HG02623 (cell line): ENCODE results near the gene PLEKHH3.
A peak's percentile ranks its signal among the peaks of the same experiment; 100 is the strongest.

Source experiments
- ATAC-seq: cut with Tn5 transposase; IDR thresholded peaks from one replicate; pipeline ENCODE4 v1.9.1; 2021; ENCODE audit warnings: moderate library complexity; ENCODE audit not compliant: unreplicated experiment

PLEKHH3 gene

GRCh38 chr17:42687707-42688320 is 11.0 kb upstream of the PLEKHH3 start:
- ATAC-seq: no peak

- no peak for ATAC-seq
These were observed 9.8 kb upstream of the PLEKHH3 start for GRCh38 chr17:42686520-42687128.

GRCh38 chr17:42685831-42686230 is 9.0 kb upstream of the PLEKHH3 start:
- no peak for ATAC-seq

GRCh38 chr17:42684929-42685556 is 8.2 kb upstream of the PLEKHH3 start:
- ATAC-seq: no peak

DNA sequence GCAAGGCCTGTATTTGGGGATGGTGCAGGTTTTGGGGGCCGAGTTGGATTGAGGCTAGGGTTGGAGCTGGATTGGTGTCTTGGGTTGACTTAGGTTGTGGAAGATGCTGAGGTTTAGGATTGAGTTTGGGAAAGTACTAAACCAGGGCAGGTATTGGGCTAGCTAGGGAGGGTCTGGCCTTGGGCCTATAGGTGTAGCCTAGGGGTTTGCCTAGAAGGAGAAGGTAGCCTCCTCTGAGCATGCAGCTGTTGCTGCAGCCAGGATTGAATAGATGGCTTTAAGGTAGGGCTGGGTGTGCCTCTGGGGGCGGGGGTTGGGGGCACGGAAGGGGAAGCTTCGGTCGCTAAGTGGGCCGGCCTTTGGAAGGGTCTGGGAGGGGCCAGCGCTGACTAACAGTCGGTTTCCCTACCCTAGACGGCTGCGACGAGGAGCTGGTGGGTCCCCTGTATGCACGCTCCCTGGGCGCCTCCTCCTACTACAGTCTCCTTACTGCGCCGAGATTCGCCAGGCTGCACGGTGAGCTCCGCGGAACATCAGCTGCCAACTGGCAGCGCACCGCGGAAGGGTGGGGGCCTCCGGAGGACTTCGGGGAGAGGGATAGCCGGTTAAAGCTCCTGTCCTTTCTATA is 6.7 kb upstream of the PLEKHH3 start:
- no peak for ATAC-seq

- ATAC-seq: no peak
These were observed 6.1 kb upstream of the PLEKHH3 start for GRCh38 chr17:42682722-42683403.

DNA sequence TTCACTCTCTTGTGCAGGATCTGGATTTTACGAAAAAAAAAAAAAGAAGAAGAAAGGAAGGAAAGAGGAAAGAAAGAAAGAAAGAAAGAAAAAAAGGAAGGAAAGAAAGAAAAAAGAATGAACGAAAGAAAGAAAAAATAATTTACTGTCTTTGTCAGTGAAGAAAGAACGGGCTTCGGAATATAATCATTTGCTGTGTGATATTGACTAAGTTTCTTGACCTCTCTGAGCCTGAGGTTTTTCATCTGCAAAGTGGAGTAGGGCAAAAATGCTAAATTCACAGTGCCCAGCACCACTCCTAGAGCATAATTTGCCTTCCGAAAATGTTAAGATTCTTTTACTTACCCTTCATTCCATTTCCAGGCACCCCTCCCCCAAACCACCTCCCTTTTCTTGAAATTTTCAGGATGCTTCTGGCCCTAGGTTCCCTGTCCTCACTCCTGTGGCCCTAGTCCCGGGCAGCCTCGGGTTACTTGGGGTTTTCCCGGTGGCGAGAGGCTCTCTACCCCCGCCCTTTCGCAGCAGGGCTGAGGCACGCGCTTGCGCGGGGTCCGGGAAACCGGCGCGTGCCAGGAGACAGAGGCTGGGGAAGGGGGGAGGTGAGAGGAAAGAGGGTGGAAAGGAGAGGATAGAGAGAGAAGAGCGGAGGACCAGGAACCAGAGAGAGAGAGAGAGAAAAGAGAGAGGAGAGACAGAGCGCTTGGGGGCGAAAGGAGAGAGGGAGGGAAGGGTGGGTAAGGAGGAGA is 5.4 kb upstream of the PLEKHH3 start, which contains the start of gene CNTNAP1:
CNTNAP1 (plus strand) TSS at position 556 of the 746 bp plus-strand sequence. CDS start 299 bp downstream, outside the sequence.
- ATAC-seq: no peak

GRCh38 chr17:42680331-42680808 is 3.6 kb upstream of the PLEKHH3 start:
- no peak for ATAC-seq

- ATAC-seq: no peak
These were observed 2.9 kb upstream of the PLEKHH3 start for GRCh38 chr17:42679492-42680330.

DNA sequence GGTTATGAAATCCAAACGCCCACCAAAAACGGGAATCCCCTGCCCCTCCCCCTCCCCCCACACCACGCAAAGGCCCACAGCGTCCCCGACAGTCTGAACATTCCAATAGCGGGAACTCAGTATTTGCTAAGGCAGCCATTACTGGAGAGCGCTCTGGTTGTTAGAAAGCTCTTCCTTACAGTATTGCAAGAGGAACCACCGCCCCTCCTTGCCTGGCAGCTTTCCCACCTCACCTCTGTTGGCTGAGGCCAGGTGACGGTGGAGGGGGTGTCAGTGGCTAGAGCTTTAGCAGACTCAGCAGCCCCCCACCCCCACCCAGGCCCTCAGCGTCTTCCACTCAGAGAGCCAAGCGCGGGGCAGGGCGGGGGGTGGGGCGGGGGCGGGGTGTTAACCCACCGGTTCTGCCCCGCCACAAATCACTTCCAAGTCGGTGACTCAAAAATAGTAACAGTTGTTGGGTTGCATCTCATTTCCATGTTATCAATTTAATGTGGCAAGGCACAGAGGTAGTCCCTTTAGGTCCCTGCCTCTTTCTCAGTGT is 2.2 kb upstream of the PLEKHH3 start:
- no peak for ATAC-seq

DNA sequence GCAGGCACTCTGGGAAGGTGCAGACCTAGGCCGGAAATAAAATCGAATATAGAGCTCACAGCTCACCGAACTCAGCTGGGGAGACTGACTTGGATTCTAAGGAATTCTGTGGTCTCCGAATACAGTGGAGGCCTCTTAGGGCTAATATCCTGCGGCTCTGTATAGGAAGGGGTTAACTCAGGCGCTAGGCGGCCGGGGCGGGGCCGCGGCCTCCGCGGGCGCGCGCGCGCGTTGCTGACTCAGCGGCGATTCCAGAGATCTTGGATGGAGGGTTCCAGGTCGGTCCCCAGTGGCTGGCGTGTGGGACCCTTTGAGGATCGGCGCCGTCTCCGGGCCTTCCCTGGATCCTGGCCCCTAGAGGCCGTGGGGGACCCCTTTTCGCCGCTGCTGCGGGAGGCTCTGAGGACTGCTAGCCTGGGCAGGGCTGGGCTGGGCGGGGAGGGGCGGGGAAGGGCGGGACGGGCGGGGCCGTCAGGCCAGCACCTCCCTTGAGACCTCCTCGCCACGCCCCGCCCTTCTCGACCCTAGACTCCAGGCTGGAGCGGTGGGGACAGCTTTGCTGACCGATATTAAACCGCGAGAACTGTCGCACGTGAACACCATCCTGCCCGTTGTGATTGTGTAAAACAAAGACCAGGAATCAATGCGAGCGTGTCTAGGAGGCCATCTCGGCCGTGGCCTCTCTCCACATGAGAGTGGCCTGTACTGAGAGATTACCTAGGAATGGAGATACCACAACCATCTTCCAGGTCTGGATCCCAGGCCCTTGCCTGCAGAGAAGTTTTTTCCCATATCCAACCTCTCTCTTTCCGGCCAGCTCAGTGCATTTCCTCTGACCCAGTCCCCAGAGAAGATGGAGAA is 1.4 kb upstream of the PLEKHH3 start:
- ATAC-seq: no peak

GRCh38 chr17:42677012-42677857 is 441 bp upstream of the PLEKHH3 start:
- peak; percentile 59 for ATAC-seq

- ATAC-seq: no peak
These were observed 800 bp downstream of the PLEKHH3 start for GRCh38 chr17:42675965-42676423.

DNA sequence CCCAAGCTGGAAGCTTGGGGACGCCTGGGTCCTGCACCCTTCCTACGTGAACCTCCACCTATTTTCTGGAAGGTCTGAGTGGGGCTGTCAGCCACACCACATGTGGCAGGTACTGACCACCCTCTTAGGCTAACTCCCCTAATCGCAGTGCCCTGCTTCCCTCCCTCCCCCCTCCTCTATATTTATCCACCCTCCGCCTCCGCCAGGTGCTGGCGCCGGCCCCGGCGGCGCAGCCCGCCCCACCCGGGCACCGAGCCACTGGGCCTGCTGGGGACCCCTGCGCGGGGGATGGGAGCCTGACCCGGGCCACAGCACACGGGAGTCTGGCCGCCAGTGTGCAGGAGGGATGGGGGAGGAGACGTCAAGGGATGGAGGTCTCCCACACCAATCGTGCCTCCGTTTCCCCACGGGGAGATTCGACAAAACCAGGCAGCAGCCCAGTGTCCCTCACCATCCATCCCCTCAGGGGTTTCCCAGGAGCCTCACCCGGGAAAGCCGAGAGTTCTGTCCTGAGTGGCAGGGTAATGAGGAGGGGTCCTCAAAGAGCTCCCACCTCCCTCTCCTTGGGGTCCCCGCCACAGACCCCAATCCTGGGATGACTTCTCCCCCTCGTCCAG is 1.3 kb downstream of the PLEKHH3 start:
- no peak for ATAC-seq

DNA sequence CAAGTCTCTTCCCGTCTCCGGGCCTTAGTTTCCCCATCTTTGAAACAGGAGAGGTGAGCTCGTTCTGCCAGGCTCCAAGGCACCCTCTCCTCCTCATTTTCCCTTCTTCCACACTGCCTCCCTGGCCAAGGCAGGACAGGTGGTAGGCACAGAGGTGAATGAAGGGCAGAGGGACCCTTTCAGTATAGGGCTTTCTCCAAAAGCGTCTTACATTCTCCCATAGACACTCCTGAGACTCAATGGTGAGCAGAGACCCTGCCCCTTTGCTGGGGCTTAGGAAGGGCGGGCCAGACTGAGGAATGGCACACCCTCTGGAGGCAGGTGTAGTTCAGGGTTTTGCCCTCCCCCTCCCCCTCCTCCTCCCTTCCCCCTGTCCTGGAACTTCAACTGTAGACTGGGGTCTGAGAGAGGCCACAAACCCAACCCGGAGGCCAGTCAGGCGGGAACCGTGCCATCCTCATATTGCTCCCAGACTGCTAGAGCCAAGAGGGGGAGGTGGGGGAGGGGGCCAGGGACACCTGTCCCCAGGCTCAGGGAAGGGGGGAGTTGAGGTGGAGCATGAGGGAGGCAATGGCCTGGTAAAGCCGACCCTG is 1.9 kb downstream of the PLEKHH3 start:
- no peak for ATAC-seq
